Esophagus muscularis mucosa (tissue), 3 donors: Measurements from ENCODE around the gene ABCF2.

Experiments used
- CTCF ChIP-seq, 3 experiments: fragments of 200-600 bp in 2 of 3; fragments of 450-650 bp in 1 of 3; sonication (generic) in 2 of 3; IDR thresholded peaks; one replicate each; pipeline ENCODE4 v1.5.1; 2017 to 2019; ENCODE audit warnings: antibody characterized with exemption in 3 of 3, mild to moderate bottlenecking in 2 of 3, moderate library complexity in 1 of 3
- POLR2AphosphoS5 ChIP-seq, 2 donors: sonication (generic); formaldehyde crosslinking; IDR thresholded peaks; one replicate each; pipeline ENCODE4 v1.6.1; 2017; ENCODE audit warnings: antibody characterized with exemption in 2 of 2

GRCh38 chr7:151178831-151179230 lies 48.2 kb downstream of the ABCF2 start:
- TF ChIP-seq CTCF (IDR thresholded peaks at IDR 0.05) (no peak), POLR2AphosphoS5 (IDR thresholded peaks at IDR 0.05) (no peak)
